ENCODE data around the gene XKRX.

Gene XKRX

GRCh38 chrX:100928660-100929613, at the start of gene XKRX:
XKRX (minus strand) TSS chrX:100928917; CDS start chrX:100928304, 613 bp downstream.
- peak within 1 kb of the TSS; percentile 46 for H3K4me3 ChIP-seq (ENCODE audit: low read length)
- no peak for TF ChIP-seq CTCF (conservative IDR thresholded peaks at IDR 0.05; ENCODE audit: low read length)
- DNase-seq (ENCODE audit: low read depth): no peak

- no peak for DNase-seq (ENCODE audit: low read depth)
- no peak overlapping the region for H3K4me3 ChIP-seq (ENCODE audit: low read length)
- TF ChIP-seq CTCF (conservative IDR thresholded peaks at IDR 0.05; ENCODE audit: low read length): no peak
These were observed 47.5 kb upstream of the XKRX start for GRCh38 chrX:100976211-100976610.

GRCh38 chrX:100975212-100975611, 46.5 kb upstream of the XKRX start:
- DNase-seq (ENCODE audit: low read depth): peak; percentile 1
- no peak for TF ChIP-seq CTCF (conservative IDR thresholded peaks at IDR 0.05; ENCODE audit: low read length)
- H3K4me3 ChIP-seq (ENCODE audit: low read length): no peak overlapping the region

GRCh38 chrX:100973411-100973810, 44.7 kb upstream of the XKRX start:
- no peak overlapping the region for H3K4me3 ChIP-seq (ENCODE audit: low read length)
- no peak for TF ChIP-seq CTCF (conservative IDR thresholded peaks at IDR 0.05; ENCODE audit: low read length)
- DNase-seq (ENCODE audit: low read depth): no peak

GRCh38 chrX:100969936-100970335, 41.2 kb upstream of the XKRX start:
- TF ChIP-seq CTCF (conservative IDR thresholded peaks at IDR 0.05; ENCODE audit: low read length): no peak
- no peak overlapping the region for H3K4me3 ChIP-seq (ENCODE audit: low read length)
- DNase-seq (ENCODE audit: low read depth): no peak

GRCh38 chrX:100969408-100969807, 40.7 kb upstream of the XKRX start, which contains the start of gene ARL13A:
ARL13A (plus strand) TSS chrX:100969708; CDS start chrX:100973690, 3,982 bp downstream.
- DNase-seq (ENCODE audit: low read depth): no peak
- no peak within 1 kb of the TSS for H3K4me3 ChIP-seq (ENCODE audit: low read length)
- TF ChIP-seq CTCF (conservative IDR thresholded peaks at IDR 0.05; ENCODE audit: low read length): no peak

GRCh38 chrX:100964362-100964761, 35.6 kb upstream of the XKRX start:
- H3K4me3 ChIP-seq (ENCODE audit: low read length): no peak overlapping the region
- no peak for DNase-seq (ENCODE audit: low read depth)
- TF ChIP-seq CTCF (conservative IDR thresholded peaks at IDR 0.05; ENCODE audit: low read length): no peak
